ENCODE results near the gene PTP4A1.

The PTP4A1 gene

DNA sequence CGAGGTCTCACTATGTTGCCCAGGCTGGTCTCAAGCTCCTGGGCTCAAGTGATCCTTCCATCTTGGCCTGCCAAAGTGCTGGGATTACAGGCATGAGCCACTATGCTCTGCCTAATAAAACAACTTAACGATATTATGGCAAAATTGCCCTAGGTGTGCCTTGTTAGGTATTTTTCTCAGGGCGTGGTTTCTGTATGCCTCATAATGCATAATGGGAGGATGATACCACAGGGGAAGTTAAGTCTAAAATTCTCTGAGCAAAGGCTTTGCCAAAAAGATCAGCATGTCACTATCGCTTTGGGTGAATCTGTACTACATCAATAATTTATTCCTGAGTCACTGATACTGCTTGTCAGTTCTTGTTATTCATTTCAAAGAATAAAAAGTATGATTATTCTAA, 15.9 kb upstream of the PTP4A1 start:
- ATAC-seq (ENCODE audit: insufficient read depth, low read depth), result no peak

DNA sequence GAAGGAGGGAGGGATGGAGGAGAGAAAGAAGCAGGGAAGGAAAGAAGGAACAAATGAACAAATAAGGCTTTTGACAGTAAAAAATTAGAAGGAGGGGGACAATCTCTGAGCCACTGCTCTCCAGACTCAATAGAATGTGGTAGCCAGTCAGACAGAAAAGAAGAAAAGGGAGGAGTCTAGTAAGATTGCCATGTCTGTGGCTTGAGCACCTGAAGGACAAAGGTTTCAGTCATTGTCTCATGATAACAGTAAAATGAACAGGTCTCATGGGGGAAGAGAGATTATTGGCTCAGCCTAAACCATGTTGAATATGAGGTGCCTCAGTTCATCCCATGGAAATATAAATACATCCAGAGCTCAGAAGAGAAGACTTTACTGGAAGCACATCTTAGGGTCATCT, 14.0 kb upstream of the PTP4A1 start:
- no peaks in the 10 kb centered on the region for H4K20me1 ChIP-seq (ENCODE audit: insufficient read depth, low read length)
- no peak overlapping the region for H3K4me2 ChIP-seq (ENCODE audit: insufficient read depth, low read length)
- no peaks in the 10 kb centered on the region for H3K36me3 ChIP-seq (ENCODE audit: insufficient read depth, low read length)
- no peak for DNase-seq
- no peaks in the 10 kb centered on the region for H3K27me3 ChIP-seq (ENCODE audit: insufficient read depth, low read length, poor library complexity)
- no peak for ATAC-seq (ENCODE audit: insufficient read depth, low read depth)
- no peak overlapping the region for H2AFZ ChIP-seq (ENCODE audit: low read depth, low read length)
- H3K79me2 ChIP-seq (ENCODE audit: insufficient read depth, low read length), result no peaks in the 10 kb centered on the region
- H3K9me3 ChIP-seq (ENCODE audit: insufficient read depth, low read length, severe bottlenecking), result no peaks in the 10 kb centered on the region
- H3K4me1 ChIP-seq (ENCODE audit: insufficient read depth, low read length), result no peaks in the 10 kb centered on the region
- no peak overlapping the region for H3K4me3 ChIP-seq (ENCODE audit: low read depth in 1 of 2, low read length in 2 of 2)
- no peak overlapping the region for H3K27ac ChIP-seq (ENCODE audit: low read length)
- no peak overlapping the region for H3K9ac ChIP-seq (ENCODE audit: low read depth, low read length)
- TF ChIP-seq EZH2 (IDR thresholded peaks at IDR 0.05; ENCODE audit: borderline replicate concordance, low read depth, low read length, severe bottlenecking), result no peak
- no peak for TF ChIP-seq CTCF (IDR thresholded peaks at IDR 0.05; ENCODE audit: borderline replicate concordance, extremely low read depth, low read length, poor library complexity, severe bottlenecking)

More for the DNA sequence above, 15.9 kb upstream of the PTP4A1 start:
- Histone ChIP-seq H3K4me1 (ENCODE audit: insufficient read depth, low read length) (no peaks in the 10 kb centered on the region), H3K4me2 (ENCODE audit: insufficient read depth, low read length) (no peak overlapping the region), H3K4me3 (ENCODE audit: low read depth in 1 of 2, low read length in 2 of 2) (no peak overlapping the region), H3K27me3 (ENCODE audit: insufficient read depth, low read length, poor library complexity) (no peaks in the 10 kb centered on the region), H3K36me3 (ENCODE audit: insufficient read depth, low read length) (no peaks in the 10 kb centered on the region), H2AFZ (ENCODE audit: low read depth, low read length) (no peak overlapping the region), H3K9me3 (ENCODE audit: insufficient read depth, low read length, severe bottlenecking) (no peaks in the 10 kb centered on the region), H3K27ac (ENCODE audit: low read length) (no peak overlapping the region), H3K79me2 (ENCODE audit: insufficient read depth, low read length) (no peaks in the 10 kb centered on the region), H4K20me1 (ENCODE audit: insufficient read depth, low read length) (no peaks in the 10 kb centered on the region), H3K9ac (ENCODE audit: low read depth, low read length) (no peak overlapping the region)
- no peak for DNase-seq
- TF ChIP-seq EZH2 (IDR thresholded peaks at IDR 0.05; ENCODE audit: borderline replicate concordance, low read depth, low read length, severe bottlenecking) (no peak), CTCF (IDR thresholded peaks at IDR 0.05; ENCODE audit: borderline replicate concordance, extremely low read depth, low read length, poor library complexity, severe bottlenecking) (no peak)

DNA sequence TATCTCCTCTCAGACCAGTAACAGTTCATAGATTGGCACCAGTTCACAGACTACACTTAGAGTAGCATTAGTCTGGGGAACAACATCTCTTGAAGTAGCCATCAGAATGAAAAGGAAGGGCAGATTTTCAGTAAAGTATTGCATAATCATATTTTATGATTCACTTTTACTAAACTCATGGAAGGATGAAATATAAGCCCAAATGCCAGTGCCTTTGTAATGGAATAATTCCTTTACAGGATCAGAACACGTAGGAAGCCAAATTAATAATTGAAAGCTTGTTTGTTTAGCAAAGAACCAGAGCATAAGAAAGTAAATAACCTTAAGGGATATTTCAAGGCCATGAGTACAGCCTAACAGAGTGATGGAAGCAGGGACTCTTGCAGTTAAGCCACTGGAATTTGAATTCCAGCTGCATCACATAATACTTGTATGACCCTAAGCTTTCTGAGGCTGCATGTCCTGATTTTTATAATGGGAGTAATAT, 11.4 kb upstream of the PTP4A1 start:
- TF ChIP-seq EZH2 (IDR thresholded peaks at IDR 0.05; ENCODE audit: borderline replicate concordance, low read depth, low read length, severe bottlenecking) (no peak), CTCF (IDR thresholded peaks at IDR 0.05; ENCODE audit: borderline replicate concordance, extremely low read depth, low read length, poor library complexity, severe bottlenecking) (no peak)
- no peaks in the 10 kb centered on the region for H4K20me1 ChIP-seq (ENCODE audit: insufficient read depth, low read length)
- H3K27me3 ChIP-seq (ENCODE audit: insufficient read depth, low read length, poor library complexity), result no peaks in the 10 kb centered on the region
- H2AFZ ChIP-seq (ENCODE audit: low read depth, low read length), result no peak overlapping the region
- no peak overlapping the region for H3K9ac ChIP-seq (ENCODE audit: low read depth, low read length)
- no peaks in the 10 kb centered on the region for H3K79me2 ChIP-seq (ENCODE audit: insufficient read depth, low read length)
- ATAC-seq (ENCODE audit: insufficient read depth, low read depth), result no peak
- H3K4me3 ChIP-seq (ENCODE audit: low read depth in 1 of 2, low read length in 2 of 2), result no peak overlapping the region
- H3K4me2 ChIP-seq (ENCODE audit: insufficient read depth, low read length), result no peak overlapping the region
- H3K9me3 ChIP-seq (ENCODE audit: insufficient read depth, low read length, severe bottlenecking), result no peaks in the 10 kb centered on the region
- H3K27ac ChIP-seq (ENCODE audit: low read length), result no peak overlapping the region
- no peak for DNase-seq
- H3K36me3 ChIP-seq (ENCODE audit: insufficient read depth, low read length), result no peaks in the 10 kb centered on the region
- H3K4me1 ChIP-seq (ENCODE audit: insufficient read depth, low read length), result no peaks in the 10 kb centered on the region

- DNase-seq (no peak), ATAC-seq (ENCODE audit: insufficient read depth, low read depth) (no peak)
- H2AFZ ChIP-seq (ENCODE audit: low read depth, low read length), result no peak overlapping the region
- no peaks in the 10 kb centered on the region for H3K79me2 ChIP-seq (ENCODE audit: insufficient read depth, low read length)
- no peaks in the 10 kb centered on the region for H3K27me3 ChIP-seq (ENCODE audit: insufficient read depth, low read length, poor library complexity)
- H3K27ac ChIP-seq (ENCODE audit: low read length), result no peak overlapping the region
- no peak overlapping the region for H3K4me2 ChIP-seq (ENCODE audit: insufficient read depth, low read length)
- no peaks in the 10 kb centered on the region for H3K36me3 ChIP-seq (ENCODE audit: insufficient read depth, low read length)
- no peaks in the 10 kb centered on the region for H4K20me1 ChIP-seq (ENCODE audit: insufficient read depth, low read length)
- no peak overlapping the region for H3K4me3 ChIP-seq (ENCODE audit: low read depth in 1 of 2, low read length in 2 of 2)
- H3K4me1 ChIP-seq (ENCODE audit: insufficient read depth, low read length), result no peaks in the 10 kb centered on the region
- TF ChIP-seq CTCF (IDR thresholded peaks at IDR 0.05; ENCODE audit: borderline replicate concordance, extremely low read depth, low read length, poor library complexity, severe bottlenecking) (no peak), EZH2 (IDR thresholded peaks at IDR 0.05; ENCODE audit: borderline replicate concordance, low read depth, low read length, severe bottlenecking) (no peak)
- no peaks in the 10 kb centered on the region for H3K9me3 ChIP-seq (ENCODE audit: insufficient read depth, low read length, severe bottlenecking)
- no peak overlapping the region for H3K9ac ChIP-seq (ENCODE audit: low read depth, low read length)
Observed at GRCh38 chr6:63561288-63561687, 11.0 kb upstream of the PTP4A1 start.

Measured in DND-41 (cell line).